ENCODE results near the gene HSD3B2.

Gene HSD3B2

DNA sequence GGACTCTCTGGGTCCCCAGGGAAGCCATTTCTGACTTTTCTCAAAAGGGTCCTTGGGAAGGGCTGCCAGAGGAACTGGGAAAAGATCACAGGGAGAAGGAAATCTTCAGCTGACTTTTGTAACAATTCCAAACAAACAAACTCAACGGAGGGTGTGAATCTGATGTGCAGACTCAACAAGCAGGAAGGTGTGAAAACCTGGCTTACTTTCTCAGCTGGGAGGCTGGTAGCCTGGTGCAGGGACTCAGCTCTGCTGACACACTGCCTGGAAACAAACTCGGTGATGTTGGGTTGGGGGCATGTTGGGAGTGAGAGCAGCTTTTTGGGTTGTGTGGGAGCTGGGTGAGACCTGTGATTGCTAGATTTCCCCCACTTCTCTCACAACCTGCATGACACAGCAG is 10.2 kb upstream of the HSD3B2 start:
- no peak for DNase-seq

DNA sequence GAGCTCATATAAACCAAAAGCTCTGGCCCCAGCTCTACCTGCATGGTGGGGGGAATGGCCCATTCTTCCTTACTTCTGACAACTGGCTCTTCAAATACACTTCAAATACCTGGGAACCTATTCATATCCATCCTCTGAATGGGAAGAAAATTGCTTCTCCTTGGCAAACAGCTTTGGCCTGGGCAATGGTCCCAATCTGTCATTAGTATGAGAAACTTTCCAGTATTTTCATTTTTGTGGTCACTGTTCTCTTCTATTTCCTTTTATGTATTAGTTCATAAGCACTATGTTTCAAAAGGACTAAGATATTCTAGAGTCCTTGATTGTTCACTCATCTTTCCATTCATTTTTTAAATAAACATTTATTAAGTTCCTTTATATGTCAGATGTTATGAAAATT is 5.2 kb upstream of the HSD3B2 start:
- no peak for DNase-seq

DNA sequence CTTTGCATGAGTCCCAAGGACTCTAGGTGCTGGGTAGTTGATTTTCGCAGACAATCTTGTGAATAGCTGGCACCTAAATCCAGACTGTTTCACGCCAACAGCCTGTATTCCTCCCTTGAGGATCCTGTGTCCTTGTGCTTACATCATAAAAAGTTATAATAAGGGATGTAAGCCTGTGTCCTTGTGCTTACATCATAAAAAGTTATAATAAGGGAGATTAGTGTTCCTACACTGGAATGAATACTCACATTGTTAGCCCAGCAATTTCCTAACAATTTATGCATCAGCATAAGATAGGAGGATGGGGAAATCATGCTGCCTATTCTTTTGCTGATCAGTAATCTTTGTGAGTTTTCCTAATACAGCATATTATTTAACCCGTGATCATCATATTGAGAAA is 4.0 kb upstream of the HSD3B2 start:
- DNase-seq: no peak

DNA sequence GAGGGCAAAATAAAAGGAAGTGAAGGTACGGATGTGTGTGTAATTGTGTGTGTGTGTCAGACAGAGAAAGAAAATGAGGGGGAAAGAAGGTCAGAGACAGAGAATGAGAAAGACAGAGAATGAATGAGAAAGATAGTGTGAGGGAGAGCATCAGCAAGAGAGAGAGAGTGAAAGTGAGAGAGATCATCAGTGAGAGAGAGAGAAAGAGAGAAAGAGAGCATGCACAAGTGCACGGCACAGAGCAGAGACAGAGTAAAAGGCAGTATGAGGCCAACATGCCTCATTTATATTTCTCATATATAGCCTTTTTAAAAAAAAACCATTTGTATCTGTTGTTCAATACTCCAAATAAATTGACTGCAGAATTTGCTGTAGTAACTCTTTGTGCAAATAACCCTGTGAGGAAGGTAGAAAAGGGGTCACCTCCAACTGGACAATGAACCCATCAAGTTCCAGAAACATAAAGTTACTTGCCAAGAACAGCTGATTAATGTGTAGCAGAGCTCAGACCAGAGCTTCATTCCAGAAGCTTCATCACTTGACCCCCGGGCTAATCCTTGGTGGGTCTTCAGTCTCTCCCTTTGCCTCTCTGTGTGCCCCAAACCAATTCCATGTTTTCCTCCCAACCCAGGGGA is 1.2 kb downstream of the HSD3B2 start:
- no peak for DNase-seq

DNA sequence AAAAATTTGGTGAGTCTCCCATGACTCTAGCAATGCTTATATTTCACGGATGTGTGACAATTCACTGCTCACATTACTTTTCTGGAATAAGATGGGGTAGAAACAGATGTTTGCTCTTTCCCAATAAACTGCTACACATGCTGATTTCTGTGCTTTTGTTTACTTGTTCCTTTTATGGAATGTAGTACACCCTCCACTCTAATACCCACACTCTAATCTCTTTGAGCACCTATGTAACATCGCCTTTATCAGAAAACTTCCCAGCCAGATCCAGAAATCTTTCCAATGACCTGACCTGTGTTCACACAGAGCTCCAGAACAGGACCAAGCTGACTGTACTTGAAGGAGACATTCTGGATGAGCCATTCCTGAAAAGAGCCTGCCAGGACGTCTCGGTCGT is 4.2 kb downstream of the HSD3B2 start:
- no peak for DNase-seq

DNA sequence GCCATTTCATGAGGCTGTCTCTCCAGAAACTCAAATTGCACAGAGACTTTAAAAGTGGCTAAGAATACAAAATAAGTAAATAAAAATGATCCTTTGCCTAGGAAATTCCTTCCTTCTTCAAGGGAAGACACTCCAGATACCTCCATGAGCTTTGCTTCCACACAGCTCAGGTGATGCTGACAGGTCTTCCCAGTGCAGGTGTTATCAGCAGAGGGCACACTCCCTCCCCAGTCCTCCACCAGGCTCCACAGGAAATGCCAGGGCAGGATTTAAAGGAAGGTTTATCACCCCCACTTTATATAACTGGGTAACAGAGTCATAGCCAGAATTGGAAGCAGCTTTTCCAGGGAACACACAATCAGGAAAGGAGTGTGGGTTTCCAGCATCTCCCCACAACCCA is 5.7 kb downstream of the HSD3B2 start:
- no peak for DNase-seq

DNA sequence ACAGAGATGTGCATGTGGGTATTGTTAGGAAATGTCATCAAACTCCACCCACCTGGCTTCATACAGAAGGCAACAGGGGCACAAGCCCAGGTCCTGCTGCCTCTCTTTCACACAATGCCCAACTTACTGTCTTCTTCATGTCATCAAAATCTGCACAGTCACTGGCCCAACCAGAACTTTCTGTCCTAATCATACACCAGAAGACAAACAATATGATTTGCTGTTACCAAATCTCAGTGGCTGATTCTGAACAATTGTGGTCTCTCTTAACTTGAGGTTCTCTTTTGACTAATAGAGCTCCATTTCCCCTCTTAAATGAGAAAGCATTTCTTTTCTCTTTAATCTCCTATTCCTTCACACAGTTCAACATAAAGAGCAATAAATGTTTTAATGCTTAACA is 7.7 kb downstream of the HSD3B2 start:
- DNase-seq: no peak

DNA sequence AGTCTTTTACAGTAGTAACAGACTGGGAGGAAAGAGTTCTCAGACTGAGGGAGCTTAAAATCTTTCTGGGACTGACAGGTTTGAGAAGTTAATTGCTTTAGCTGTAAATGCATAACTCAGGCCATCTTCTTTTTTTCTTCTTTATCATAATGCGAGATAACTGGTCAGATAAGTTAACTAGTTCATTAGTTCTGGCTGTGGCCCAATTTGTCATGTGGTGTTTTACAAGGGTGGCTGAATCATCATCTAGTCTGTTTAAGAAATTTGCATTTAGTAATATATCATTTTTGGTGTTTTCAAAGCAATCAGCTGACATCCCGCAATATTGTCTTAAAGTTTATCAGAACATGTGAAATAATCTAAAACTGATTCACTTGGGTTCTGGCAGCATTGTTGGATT is 14.0 kb downstream of the HSD3B2 start:
- no peak for DNase-seq

DNA sequence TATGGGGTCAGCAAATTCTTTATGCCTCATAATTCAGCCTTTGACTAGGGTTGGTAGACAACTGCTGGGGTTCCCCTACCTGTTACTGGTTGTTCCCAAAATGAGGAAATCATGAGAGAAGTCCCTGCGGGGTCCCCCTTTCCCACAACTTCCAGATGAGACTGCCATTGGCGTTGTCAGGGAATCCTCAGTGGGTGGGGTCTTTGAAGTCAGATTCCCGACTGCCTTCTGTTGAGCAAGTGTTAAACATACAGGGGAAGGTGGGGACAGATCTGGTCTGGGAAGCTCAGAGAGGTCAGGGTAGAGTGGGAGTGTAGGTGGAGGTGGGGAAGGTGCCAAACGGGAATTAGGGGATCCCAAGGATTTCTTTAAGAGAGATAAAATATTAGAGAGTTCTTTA is 14.7 kb downstream of the HSD3B2 start:
- no peak for DNase-seq

DNA sequence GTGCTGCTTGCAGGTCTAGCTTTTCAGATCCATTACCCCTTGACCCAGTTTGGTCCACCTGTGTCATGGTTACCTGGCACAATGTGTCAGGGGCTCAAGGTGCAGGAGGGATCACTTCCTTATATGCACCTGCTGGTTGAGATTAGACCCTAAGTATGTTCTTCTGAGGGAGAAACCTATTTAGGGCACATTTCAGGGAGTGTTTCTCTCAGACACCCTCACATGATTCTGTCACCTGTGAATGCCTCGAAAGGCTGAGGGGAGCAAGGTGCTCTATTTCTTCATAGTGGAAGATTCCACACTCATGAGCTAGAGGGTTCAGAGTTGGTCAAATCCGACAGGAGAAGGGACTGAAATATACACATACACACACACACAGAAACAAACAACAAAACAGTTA is 15.5 kb downstream of the HSD3B2 start:
- no peak for DNase-seq

DNA sequence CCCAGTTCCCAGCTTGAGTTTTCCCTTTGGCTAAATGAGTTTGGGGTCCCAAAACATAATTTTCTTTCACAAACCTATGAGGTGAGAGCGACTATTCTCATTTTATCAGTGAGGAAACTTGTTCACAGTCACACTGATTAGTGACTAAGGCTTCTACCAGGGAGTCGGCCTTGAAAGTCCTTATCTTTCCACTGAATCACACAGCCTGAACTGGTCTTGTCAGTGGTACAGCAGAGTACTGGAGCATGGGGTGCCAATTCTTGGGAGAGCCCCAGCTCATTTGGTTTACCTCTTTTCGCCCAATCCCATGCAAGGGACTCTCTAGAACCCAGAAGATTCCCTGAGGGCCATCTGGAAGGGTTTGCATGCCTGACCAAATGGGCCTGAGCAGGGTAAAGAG is 16.9 kb downstream of the HSD3B2 start:
- no peak for DNase-seq

DNA sequence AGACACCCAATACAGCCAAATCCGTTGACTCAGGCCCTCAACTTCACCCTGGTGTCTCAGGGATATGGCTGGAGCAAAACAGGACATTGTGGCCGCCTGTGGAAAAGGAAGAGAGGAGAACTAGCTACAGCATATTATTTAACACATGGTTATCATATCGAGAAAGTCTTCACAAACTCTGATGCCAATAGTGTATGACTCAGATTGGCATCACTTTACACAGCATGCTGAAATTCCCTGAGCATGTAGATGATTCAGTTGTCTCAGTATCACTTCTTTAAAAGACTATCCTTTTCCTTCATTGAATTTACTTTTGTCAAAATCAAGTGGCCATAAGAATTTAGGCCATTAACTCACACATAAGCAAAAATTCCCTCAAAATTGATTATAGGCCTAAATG is 20.1 kb downstream of the HSD3B2 start:
- DNase-seq: no peak

DNA sequence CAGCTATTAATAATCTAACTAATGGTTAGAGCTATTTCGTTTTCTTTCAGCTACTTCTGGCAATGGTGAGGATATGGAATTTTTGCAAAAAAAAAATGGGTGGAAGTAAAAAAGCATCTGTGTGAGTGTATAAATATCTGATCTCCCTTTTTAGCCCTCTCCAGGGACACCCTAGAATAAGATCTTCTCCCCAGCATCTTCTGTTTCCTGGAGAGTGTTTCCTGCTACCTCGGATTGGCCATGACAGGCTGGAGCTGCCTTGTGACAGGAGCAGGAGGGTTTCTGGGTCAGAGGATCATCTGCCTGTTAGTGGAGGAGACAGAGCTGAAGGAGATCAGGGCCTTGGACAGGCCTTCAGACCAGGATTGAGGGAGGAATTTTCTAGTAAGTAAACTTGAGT is 23.8 kb downstream of the HSD3B2 start:
- DNase-seq: no peak

DNA sequence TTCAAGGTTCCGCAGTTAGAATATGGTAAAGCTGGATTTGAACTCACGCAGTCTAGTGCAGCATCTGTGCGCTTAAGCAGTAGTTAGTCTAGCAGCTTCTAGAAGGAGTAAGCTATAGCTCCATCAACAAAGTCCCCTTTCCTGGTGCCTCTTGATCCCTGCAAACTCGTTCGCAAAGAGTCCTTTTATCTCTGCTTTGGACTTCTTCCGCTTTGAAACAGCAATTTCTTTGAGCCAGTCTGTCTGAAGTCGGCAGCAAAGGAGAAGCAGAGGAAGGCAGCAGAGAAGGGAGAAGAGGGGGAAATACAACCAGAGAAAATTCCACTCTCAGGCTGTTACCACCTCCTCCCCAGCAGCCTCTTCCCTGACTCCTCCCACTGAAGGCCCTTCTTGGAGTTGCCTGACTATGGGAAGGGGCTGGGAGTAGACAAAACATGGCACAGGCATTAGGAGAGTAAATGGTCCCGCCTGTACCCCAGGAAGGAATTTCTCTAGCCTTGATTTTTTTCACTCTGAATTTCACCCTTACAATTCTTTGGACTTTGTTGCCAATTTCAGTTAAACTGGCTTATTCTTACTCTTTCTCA is 25.9 kb downstream of the HSD3B2 start:
- DNase-seq: no peak

DNA sequence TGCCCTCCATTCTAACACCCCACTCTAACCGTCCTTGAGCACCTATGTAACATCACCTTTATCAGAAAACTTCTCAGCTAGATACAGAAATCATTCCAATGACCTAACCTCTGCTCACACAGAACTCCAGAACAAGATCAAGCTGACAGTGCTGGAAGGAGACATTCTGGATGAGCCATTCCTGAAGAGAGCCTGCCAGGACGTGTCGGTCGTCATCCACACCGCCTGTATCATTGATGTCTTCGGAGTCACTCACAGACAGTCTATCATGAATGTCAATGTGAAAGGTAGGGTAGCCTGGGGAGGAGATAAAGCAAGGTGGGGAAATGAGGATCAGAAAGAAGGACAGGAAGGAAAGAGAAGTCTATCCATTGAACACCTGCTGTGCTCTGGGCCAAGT is 27.8 kb downstream of the HSD3B2 start:
- DNase-seq: no peak

DNA sequence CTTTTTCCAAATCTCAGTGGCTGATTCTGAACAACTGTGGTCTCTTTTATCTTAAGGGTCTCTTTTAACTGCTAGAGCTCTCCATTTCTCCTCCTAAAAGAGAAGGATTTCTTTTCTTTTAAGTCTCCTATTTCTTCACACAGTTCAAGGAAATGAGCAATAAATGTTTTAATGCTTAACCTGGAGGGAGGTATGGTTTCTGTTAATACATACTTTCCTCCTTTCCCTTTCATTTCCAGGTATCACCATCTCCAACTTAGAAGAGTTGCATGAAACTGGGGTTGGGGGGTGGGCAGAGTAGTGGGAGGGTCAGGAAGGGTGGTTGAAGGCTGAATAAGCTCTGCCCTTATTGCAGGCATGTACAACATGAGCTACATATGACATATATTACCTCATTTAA is 31.4 kb downstream of the HSD3B2 start:
- no peak for DNase-seq

DNA sequence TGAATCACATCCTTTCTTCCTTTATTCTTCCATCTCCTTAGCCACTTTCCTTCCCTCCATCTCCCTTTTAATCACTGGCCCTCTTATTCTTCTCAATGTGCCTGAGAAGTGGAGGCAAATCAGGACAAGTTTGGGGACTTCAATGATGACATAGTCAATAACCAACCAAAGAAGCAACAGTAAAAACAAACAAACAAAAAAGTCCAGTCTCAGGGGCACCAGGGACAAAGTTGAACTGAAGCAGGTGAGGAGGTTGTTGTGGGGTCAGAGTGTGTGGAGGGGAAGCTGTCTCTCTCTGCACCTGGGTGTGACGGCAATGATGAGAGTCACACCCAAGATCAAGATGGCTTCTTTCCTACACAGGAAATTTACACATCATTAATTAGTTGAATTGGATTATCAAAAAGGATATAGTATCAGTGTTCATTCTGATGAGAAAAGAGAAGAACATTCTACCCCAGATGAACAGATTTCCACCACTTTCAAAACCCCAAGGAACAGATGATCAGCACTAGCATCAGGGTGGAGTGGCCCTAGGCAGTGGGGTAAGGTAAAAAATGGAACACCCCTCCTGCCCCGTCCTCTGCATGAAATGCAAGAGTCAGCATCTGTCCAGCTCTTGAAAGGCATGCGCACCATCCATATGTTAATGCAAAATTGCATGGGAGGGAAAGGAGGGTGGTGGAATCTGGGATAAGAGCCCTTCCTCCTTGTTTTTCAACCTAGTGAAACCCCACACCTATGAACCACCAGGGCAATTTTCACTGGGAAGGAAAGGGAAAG is 32.6 kb downstream of the HSD3B2 start:
- DNase-seq: no peak

DNA sequence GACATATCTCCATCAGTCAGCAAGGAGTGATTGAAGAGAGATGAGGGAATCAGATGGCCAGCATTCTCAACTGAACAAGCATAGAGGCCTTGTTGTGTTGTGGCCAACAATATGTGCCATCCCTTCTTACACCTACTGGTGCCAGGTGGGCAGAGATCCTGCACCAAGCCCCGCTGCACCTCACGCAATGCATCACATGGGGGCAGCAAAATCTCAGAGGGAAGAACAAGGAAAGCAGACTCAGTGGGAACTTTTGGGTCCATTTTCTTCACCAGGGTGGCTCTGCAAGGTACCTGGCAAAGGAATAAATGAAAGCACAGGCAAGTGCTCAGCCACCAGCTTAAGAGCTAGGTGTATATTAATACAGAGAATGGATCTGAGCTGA is 33.2 kb downstream of the HSD3B2 start:
- DNase-seq: no peak

DNA sequence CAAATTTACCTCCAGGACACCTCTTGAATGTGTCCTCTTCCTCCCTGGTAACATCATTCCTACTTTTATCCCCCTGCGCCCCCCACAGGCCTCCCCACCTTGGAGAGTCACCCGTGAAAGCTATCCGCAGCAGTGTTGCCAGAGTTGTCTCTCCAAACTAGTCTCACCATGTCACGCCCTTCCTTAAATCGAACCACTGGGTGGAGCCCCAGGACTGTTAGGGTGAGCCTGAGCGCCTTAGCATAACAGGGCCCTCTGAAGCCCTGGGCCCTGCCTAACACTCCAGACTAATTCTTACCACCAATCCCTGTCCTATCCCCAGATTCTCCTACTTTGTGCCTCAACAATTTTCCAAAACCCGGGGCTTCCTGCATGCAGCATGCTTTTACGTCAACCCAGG is 35.0 kb downstream of the HSD3B2 start:
- DNase-seq: no peak

DNA sequence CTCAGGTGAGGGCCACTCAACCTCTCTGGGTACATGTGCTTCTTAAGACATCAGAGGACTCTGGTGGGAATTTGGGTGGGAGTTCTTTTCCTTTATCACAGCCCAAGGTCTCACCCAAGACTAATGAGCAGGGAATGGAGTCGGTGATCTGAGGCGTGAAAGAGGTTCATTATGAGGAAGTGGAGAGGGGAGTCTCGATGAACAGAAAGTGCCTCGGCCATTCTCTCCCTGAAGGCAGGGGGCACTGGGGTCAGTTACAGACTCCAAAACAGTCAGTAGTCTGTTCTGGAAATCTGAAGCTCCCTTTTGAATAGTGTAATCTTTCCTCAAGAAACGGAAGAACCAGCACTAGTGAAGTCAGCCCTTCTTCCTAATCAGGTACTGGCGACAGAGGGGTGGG is 36.2 kb downstream of the HSD3B2 start:
- DNase-seq: no peak

DNA sequence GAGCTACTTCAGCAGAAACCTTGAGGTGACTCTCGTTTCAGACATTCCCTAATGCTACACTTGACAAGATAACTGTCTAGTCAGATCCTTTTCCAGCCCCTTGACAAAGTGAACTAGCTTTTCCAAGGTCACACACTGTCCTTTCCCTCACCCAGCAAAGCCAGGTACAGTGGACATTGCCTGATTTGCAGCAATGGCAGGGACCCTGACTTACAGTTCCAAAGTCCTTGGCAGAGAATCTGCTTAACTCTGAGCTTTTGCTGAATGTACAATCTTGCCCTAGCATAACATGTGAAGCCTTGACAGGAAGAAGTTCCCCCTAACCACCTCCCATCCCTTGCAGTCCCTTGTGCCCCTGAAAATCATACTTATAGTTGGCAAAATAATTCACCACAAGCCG is 37.1 kb downstream of the HSD3B2 start:
- DNase-seq: no peak

DNA sequence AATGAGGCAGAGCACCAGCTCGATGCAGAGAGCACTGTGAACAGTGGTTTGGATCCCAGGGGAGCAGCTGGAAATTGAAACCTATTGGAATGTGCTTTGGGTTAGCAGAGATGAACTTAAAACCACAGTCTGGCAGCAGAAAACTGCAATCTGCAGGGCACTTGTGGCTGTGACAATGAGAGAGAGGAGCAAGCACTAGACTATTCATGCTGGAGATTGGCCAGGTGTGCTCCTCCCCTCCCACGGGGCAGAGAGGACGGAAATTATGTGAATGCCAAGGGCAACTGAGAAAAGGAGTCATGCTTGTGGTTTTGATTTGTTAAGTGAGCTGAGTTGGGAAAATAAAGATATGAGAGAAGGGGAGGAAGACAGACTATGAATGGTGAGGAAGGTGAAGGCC is 38.1 kb downstream of the HSD3B2 start:
- DNase-seq: no peak

DNA sequence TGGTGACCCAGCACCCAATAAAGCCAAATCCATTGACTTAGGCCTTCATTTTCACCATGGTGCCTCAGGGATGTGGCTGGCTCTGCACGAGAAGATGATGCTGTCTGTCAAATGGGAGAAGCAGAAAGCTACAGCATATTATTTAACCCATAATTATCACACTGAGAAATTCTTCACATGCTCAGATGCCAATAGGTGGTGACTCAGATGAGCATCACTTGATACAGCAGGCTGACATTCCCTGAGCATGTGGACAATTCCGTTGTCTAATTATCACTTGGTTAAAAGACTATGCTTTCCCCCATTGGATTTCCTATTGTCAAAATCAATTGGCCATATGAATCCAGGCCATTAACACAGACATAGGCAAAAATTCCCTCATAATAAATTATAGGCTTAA is 48.0 kb downstream of the HSD3B2 start:
- no peak for DNase-seq

DNA sequence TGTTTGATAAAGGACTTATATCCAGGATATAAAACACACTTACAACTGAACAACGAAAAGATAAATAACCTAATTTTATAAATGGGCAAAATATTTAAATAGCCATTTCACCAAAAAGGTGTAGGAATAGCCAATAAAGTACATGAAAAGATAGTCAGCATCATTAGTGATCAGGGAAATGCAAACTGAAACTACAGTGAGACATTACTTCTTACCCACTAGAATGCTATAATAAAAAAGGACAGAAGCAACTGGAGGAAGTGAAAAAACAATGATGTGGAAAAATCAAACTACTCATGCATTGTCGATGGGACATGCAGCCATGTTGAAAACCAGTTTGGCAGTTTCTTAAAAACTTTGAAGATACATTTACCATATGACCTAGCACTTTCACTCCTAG is 48.6 kb downstream of the HSD3B2 start:
- no peak for DNase-seq

DNA sequence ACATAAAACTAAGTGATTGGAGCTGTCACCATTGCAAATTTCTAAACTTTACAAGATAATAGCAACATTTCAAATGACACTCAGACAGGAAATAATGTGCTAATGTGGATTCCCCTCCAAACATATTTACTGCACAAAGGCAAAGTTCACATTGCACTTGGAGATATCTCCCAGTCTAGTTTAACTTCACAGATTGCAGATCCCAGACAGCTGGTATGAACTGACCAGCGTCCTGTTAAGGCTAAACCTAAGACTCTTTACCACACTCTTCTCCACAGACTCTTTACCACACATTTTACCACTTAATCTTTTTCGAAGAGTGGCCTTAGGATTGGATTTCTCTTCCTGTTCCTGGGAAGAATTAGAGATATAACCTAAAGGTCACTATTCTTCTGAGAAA is 51.5 kb downstream of the HSD3B2 start:
- DNase-seq: no peak
